Activated CD4-positive, alpha-beta T cell treated with anti-CD3 and anti-CD28 coated beads for 1 hour (primary cell): Measurements from ENCODE around the gene NAPA.
A peak's percentile ranks its signal among the peaks of the same experiment; 100 is the strongest.

Source experiments
- DNase-seq: peaks from one replicate; pipeline ENCODE4 v3.0.0-alpha.2; 2020

The NAPA gene

DNA sequence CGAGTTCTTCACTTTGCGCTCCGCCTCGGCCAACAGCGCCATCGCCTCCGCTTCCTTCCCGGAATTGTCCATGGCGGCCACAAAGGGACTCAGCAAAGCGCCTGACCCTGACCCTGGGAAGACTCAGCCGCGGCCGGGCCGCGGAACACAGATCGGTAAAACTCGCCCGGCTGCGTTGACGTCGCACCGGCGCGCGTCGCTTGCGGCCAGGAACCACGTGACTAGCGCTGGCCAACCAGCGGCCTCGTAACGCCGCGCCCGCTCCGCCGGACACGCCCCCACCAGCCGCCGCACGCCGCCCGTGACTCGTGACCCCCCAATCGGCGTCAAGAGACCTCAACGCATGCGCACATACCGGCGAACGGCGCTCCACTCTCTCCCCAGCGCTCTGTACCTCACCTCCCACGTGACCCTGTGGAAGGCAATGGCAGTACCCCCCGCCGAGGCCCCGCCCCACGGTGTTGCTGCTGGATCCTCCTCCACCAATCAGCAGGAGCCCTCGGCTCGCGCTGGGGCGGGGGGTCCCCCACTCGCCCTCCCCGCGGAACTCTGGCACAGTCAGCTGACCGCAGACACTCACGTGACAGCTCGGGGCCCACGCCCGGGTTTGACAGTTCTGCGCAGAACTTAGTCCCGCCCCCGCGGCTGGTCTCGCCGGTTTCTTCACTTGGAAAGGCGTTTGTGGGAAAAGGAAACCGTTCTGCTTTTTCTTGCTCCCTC lies at the start of gene NAPA:
Gene NAPA, minus strand, starts transcription at position 195 of the 720 bp plus-strand sequence. Its CDS starts 123 bp downstream, at position 72.
- DNase-seq = peak; percentile 100

DNA sequence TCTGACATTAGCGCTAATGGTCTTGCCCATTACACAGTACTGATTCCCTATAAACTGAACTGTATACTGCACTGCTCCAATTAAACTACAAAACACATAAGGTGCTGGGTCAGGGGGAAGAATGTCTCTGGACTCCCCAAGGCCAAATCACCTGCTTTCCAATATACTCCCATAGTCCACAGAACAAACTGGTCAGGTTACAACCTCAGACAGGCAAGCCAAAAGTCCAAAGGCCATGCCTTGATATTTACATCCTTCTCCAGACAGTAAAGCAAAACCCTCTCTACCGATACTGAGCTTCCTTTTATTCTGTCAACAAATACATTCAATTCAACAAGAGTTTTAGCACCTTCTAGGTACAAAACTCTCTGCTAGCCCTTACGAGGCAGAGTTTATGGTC lies 49.2 kb upstream of the NAPA start:
- no peak for DNase-seq

DNA sequence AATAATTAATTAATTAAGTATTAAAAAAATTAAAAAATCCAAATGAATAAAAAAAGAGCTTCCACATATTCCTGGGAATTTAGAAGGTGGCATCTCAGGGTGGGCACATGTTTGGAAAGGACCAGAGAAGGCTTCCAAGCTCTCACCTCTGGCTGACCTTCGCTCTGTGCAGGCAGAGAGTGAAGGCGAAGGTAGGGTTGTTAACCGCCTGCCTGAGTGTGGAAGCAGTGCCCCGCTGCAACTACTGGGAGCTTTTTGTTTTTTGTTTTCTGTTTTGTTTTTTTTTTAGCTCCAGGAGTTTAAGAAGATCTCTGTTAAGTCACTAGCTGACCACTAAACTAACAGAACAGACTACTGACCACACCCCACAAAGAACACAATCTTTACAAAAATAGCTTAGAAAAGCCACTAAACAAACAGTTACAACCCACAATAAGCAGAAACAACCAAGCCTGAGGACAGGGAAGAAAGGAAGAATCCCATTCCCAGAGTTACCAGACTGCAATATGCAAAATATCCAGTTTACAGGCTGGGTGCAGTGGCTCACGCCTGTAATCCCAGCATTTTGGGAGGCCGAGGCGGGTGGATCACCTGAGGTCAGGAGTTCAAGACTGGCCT lies 46.7 kb upstream of the NAPA start:
- DNase-seq = no peak

DNA sequence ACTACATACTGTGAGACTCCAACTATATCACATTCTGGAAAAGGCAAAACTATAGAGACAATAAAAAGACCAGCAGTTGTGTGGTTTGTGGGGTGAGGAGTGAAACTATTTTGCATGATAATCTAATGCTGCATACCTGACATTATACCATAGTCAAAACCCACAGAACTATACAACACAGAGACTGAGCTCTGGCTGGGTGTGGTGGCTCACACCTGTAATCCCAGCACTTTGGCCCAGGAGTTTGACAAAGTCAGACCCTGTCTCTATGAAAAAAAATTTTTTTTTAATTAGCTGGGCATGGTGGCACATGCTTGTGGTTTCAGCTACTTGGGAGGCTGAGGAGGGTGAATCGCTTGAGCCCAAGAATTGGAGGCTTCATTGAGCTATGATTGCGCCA lies 46.1 kb upstream of the NAPA start:
- no peak for DNase-seq

DNA sequence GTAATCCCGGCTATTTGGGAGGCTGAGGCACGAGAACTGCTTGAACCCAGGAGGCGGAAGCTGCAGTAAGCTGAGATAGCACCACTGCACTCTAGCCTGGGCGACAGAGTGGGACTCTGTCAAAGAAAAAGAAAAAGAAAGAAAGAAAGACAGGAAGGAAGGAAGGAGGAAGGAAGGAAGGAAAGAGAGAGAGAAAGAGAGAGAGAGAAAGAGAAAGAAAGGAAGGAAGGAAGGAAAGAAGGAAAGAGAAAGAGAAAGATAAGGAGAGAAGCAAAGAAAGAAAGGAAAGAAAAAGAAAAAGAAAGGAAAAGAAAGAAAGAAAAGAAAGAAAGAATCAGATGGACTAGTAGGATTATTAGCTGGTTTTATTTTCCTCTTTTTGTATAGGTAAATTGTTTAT lies 35.3 kb upstream of the NAPA start:
- no peak for DNase-seq

DNA sequence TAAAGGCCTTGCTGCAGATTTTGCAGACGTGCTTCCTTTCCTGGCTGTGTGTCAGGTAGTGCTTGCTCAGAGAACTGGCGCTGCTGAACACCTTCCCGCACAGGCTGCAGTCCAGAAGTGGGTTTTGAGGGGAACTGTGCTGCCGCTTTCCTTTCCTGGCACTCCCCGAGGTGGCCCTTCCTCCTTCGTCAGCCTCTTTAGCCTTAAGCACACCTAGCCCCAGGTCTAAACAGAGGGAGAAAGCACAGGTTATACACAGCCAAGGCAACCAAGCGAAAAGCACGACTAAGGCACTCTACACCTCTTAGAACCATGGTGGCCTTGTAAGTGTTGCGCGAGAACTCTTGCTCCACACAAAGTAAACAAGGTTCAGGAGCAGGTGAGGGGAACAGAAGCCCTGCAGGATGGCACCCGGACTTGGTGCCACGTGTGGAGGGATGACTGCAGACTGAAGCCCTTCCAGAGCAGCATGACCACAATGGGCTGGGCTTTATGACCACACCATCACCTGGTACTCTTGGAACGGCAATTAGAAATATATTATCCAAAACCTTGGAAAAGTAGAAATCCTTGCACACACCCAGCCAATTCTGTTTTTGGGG lies 34.5 kb upstream of the NAPA start:
- DNase-seq = no peak

DNA sequence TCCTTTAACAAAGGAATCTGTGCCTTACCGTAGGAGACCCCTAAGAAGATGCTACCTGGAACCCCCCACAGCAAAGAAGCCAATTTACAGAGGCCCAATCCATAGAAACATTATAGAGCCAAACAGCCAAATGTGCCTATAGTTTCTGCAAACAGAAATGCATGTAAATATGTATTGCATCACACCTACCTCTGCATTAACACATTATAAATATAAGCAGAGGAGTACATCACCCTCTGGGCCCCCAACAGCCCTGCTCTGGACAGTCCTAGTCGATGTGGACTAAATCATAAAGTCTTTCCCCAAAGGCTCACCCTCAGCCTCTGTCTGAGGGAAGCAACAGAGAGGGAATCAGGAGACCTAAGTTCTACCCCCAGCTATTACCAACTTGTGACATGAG lies 32.3 kb upstream of the NAPA start:
- no peak for DNase-seq

DNA sequence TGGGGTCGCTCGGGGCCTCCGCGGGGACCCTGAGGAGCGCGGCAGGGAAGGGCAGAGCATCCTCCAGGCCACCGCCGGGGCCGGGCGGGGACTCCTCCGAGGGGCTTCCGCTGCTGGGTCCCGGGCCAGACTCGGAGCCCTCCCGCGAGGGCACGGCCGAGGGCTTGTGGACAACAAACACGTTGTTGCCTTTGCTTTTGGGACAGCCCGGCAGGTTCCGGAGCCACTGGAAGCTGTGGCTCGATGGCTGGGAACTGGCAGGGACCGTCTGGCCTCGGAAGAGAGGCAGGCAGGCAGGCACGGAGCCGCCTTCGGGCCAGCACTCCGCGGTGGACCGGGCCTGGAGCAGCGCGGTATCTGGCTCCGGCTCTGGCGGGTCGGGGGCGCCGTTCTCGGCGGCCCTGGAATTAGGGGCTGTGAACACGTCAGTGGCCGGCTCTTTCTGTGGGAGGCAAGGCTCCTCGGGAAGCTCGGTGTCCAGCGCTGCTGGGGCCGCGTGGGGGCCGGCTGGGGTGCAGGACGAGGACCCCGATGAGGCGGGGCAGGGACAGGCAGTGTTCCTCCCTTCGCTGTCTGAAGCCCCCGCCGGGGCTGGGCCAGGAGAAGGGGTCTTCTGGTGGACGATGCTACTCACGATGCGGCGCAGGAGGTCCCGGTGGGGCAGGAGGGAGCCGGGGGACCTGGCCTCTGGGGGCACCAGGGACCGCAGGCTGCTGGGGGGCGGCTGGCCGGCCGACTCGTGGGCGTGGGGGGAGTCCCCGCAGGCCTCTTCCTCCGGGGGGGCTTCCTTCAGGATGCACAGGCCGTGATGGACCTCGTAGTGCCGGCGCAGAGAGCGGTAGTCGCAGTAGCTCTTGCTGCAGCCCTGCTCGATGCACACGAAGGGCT lies 30.4 kb upstream of the NAPA start:
- no peak for DNase-seq

DNA sequence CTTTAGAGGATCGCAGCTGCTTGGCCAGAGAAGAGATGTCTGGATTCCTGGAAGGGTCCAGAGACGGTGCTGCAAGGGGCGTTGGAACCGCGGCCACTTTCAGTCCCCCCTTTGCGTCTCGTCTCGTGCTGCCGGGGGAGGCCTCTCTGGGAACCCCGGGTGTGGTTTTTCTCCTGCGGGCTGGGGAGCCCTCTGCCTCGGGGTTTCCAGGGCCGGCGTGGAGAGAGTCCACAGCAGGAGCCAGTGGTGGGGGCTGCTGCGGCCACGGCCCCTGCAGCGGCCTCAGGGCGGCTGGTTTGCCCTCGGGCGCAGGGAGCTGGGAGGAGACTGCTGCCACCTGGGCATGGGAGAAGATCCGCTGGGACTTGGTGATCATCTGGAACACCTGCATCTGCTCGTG lies 29.6 kb upstream of the NAPA start:
- DNase-seq = no peak

DNA sequence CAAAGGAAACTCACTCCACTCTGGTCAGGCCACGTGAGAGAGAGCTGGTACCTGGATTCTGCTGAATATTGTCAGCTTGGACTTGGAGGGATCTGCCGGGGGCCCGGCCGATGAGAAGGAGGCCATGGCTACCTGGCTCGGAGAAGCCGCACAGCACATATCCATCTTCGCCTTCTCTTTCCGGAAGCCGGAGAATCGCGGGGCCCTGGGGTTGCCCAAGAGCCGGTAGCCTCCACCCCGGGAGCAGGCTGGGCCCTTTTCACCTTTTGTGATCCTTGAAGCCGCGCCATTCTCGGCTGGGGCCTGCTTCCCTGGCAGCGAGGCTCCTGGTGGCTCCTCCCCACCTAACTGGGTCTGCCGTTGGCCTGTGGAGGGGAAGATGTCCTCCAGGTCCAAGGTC lies 29.2 kb upstream of the NAPA start:
- DNase-seq = no peak

DNA sequence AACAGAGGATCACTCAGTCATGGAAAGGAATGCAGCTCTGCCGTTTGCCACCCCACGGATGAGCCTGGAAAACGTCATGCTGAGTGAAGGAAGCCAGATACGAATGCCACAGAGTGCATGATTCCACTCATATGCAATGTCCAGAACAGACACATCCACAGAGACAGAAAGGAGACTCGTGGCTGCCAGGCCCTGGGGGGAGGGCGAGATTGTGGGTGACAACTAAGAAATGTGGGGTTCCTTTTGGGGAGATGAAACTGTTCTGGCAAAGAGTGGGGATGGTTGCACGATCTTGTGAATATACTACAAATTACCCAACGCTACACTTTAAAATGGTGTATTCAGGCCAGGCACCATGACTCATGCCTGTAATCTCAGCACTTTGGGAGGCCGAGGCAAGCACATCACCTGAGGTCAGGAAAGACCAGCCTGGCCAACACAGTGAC lies 27.2 kb upstream of the NAPA start:
- no peak for DNase-seq

DNA sequence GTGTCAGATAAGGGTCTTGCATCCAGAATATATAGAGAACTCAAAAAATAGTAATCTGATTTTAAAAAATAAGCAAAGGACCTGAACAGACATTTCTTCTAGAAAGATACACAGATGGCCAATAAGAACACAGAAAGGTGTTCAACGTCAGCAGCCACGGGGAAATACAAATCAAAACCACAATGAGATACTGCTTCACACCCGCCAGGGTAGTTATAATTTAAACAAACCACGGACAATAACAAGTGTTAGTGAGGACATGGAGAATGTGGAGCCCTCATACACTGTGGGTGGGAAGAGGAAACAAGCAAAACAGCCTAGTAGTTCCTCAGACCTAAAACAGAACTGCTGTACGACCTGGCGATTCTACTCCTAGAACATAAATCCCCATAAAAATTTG lies 26.7 kb upstream of the NAPA start:
- DNase-seq = no peak

DNA sequence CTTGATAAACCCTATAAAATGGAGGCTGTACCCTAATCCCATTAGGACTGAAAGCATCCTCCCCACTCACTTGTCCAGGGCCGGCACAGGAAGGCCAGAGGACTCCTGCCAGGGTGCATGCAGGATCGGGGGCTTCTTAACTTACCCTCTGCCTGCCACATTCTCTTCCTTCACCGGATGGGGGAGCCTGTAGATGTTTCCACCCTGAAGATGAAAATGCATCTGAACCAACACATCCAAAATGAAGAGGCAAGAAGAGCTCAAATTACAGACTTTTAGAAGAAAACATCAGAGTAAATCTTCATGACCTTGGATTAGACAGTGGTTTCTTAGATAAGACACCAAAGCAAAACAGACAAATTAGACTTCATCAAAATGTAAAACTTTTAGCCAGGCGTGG lies 25.9 kb upstream of the NAPA start:
- DNase-seq = no peak

DNA sequence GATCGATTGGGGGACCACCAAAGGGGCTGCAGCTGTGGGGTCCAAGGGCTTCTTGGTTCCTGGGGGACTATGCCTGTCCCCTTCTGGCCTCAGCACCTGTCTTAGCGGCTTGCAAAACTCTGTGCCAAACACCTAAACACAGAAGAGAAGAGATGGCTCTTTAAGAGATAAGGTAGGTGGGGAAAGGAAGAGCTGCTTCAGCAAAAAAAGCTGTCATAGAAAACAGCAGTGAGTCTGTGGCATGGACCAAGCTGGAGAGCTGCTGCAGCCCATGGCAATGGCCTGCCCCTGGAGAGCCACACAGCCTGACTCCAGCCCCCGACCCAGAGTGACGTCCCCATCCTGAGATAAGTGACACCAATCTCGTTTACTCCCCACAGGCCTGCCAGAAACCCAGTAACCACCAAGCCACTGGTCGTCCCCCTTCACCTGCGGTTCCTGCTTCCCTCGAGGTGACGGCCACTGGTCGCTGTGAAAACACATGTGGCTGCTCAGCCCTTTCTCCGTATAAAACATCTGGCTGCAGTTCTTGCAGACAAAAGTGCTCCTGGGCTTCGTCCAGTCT lies 25.0 kb upstream of the NAPA start:
- DNase-seq = no peak

DNA sequence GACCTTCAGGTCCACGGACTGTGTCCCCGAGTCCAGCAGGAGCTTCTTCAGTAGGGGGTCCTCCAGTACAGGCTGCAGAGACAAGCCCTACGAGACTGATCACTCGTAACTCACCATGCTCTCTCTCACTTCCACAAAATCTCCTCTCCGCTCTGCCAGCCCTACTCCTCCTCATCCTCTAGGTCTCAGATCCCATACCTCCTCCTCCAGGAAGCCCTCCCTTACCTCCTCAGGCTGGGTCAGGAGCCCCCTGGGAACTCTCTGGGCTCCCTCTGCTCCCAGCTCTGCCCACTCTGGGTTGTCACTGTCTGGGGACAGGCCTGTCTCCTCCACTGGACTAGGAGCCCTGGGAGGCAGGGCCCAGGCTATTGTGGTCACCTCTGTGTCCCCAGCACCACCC lies 23.9 kb upstream of the NAPA start:
- no peak for DNase-seq

DNA sequence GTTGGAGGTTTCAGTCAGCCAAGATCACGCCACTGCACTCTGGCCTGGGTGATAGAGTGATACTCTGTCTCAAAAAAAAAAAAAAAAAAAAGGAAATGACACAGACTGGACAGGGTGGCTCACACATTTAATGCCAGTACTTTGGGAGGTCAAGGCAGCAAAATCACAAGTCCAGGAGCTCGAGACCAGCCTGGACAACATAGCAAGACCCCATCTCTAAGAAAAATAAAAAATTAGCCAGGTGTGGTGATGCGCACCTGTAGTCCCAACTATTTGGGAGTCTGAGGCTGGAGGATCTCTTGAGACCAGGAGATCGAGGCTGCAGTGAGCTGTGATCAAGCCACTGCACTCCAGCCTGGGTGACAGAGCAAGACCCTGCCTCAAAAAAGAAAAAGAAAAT lies 22.6 kb upstream of the NAPA start:
- no peak for DNase-seq

DNA sequence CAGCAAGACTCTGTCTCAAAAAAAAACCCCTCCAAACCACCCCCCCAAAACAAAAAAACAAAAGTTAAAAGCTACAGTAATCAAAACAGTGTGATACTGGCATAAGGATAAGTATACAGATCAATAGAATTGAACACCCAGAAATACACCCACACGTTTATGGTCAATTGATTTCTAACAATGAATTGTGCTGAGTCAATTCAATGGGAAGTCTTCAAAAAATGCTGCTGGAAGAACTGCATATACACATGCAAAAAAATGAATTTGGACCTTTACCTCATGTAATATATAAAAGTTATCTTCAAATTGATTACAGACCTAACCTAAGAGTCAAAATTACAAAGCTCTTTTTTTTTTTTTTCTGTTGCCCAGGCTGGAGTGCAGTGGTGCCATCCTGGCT lies 19.8 kb upstream of the NAPA start:
- no peak for DNase-seq

DNA sequence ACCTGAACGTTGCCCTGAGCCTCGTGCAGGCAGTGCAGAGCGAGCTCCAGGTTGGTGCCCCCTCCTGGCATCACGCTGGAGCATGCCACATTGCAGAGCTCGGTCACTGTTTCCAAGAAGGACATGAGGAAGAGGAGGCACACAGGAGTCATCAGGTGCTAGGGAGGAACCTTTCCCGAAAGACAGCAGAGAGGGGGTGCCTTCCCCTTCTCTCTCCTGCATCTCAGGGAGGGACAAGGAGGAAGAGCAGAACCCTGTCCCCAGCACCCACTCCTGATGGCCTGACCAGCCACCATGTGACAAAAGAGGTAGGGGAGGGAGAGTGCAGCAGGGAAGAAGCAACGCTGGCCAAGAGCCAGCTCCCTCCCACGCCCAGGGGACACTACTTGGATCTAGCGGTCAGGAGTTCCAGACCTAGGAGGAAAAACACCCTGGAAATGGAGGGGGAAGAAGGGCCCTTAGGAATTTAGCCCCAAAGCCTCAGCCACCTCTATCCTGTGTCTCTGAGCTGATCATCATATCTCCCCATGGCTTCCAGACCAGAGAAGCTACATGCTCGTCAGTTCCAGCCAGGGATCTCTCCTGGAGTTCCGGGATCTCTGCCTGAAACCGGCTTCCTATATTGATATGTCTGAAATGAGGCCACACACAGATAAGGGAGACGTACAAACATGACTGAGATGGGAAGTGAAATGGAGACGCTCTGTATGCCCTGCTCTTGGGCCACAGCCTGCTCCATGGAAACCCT lies 17.0 kb upstream of the NAPA start:
- DNase-seq = no peak

DNA sequence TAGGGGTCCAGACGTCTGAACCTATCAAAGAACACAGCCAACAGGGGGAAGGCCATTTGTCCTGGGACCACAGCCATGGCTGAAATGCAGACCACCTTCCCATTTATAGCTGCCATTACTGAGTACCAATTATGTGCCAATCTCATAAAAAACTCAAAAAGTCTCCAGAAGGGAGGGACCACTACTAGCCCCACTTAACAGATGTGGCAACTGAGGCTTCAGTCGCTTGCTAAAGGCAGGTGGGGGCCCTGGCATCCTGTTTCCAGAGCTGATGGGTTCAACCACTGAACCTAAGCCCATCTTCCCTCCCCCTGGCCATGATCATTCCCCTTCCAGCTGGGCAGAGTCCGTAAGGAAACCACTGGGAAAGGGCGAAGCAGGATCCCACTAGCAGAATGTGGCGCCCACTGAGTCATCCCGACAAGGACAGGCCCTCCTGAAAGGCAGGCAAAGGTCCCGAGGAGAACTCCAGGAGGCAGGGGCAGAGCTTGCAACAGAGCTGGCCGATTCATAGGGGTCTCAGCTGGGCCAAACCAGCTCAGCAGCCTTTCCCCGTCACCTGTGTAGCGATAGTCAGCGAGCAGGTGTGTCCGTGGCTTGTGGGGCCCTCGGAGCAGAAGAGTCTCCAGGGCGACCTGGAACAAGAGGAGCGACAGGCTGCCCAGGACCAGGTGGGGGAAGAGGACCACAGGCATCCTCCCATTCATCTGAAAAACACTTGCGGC lies 14.3 kb upstream of the NAPA start:
- no peak for DNase-seq

DNA sequence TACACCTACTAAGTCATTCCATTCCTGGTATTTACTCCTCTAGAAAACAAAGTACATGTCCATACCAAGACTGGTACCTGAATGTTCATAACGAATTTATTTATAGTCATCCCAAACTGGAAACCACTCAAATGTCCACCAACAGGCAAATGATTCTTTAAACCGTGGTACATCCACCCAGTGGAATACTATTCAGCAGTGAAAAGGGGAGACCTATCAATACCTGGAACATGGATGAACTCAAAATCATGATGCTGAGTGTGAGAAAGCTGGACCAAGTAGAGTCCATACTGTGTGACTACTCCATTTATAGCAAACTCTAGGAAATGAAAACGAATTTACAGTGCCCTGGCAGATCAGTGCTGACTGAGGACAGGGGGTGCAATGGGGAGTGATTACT lies 11.9 kb upstream of the NAPA start:
- DNase-seq = no peak

DNA sequence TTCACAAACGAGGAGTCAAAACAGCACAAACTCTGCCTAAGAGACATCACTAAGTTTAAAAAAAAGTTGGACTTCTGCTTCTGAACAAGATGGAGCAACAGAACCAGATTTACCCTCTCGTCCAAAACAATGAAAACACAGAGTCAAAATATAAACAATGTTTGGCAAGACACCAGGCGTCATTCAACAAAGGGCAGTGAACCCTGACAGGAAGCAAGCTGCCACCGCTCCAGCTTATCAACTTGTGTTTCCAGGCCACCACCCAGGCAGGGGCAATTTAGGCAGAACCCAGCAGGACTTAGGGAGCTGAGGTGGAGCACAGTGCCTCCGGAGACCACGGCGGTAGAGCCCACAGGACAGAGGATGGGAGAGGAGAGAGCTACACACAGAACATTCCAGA lies 8.6 kb upstream of the NAPA start:
- DNase-seq = no peak
